A549 (cell line): Measurements from ENCODE around the gene HMMR. TPM values are rescaled to one million over a fixed set of nuclear protein-coding genes. Genes with fewer than 3 reads are reported as not detected.

ENCODE experiments used
- BHLHE40 ChIP-seq: IDR thresholded peaks from 2 replicates; pipeline ENCODE4 v1.6.1; 2012; ENCODE audit warnings: low read depth, low read length, inconsistent platforms
- CBX2 ChIP-seq: fragments of 200-600 bp; sonication (generic); IDR thresholded peaks from 2 replicates; pipeline ENCODE4 v1.6.1; 2016; ENCODE audit warnings: low read depth, mild to moderate bottlenecking, borderline replicate concordance
- CEBPB ChIP-seq, 2 experiments: fragments of >200 bp in 1 of 2; sonication (Bioruptor Twin) in 1 of 2; formaldehyde crosslinking in 1 of 2; IDR thresholded peaks; 2 replicates each; pipeline ENCODE4 v1.6.1; 2012 to 2016
- CHD2 ChIP-seq: fragments of 150-350 bp; IDR thresholded peaks from 2 replicates; pipeline ENCODE4 v1.6.1; 2014; ENCODE audit warnings: low read length; ENCODE audit not compliant: partially characterized antibody
- CHD4 ChIP-seq: fragments of 200-600 bp; sonication (generic); IDR thresholded peaks from 2 replicates; pipeline ENCODE4 v1.6.1; 2016; ENCODE audit warnings: antibody characterized with exemption, mild to moderate bottlenecking, borderline replicate concordance
- EHMT2 ChIP-seq: fragments of 200-600 bp; sonication (generic); IDR thresholded peaks from 2 replicates; pipeline ENCODE4 v1.6.1; 2016; ENCODE audit warnings: antibody characterized with exemption, low read depth, mild to moderate bottlenecking, moderate library complexity
- ELK1 ChIP-seq: fragments of 150-350 bp; IDR thresholded peaks from 2 replicates; pipeline ENCODE4 v1.6.1; 2014; ENCODE audit warnings: low read depth, mild to moderate bottlenecking, low read length
- EP300 ChIP-seq, 2 experiments: fragments of >200 bp; sonication (Bioruptor Twin); formaldehyde crosslinking; IDR thresholded peaks; 2 replicates in 1 of 2; 3 replicates in 1 of 2; pipeline ENCODE4 v1.6.1; 2016 to 2017
- ESRRA ChIP-seq: fragments of 150-350 bp; IDR thresholded peaks from 2 replicates; pipeline ENCODE4 v1.6.1; 2014; ENCODE audit warnings: mild to moderate bottlenecking, low read length, borderline replicate concordance
- FOSB ChIP-seq: fragments of 250-450 bp; sonication (Bioruptor Pico); IDR thresholded peaks from 2 replicates; pipeline ENCODE4 v1.5.0; 2020; ENCODE audit warnings: mild to moderate bottlenecking, moderate library complexity
- FOSL2 ChIP-seq, 2 experiments: fragments of 450-650 bp in 1 of 2; fragments of >200 bp in 1 of 2; sonication (Bioruptor Twin) in 1 of 2; formaldehyde crosslinking; IDR thresholded peaks; 2 replicates each; pipeline versions ENCODE4 v1.5.0 to v1.6.1; 2016 to 2020; ENCODE audit warnings: mild to moderate bottlenecking in 1 of 2, moderate library complexity in 1 of 2
- HES2 ChIP-seq: fragments of >200 bp; sonication (Bioruptor Twin); formaldehyde crosslinking; IDR thresholded peaks from 2 replicates; pipeline ENCODE4 v1.6.1; 2016
- HMGXB4 ChIP-seq: fragments of 250-450 bp; sonication (Bioruptor Pico); IDR thresholded peaks from 2 replicates; pipeline ENCODE4 v1.5.0; 2021; ENCODE audit warnings: mild to moderate bottlenecking, moderate library complexity, borderline replicate concordance
- HOXA7 ChIP-seq: fragments of 250-450 bp; sonication (Bioruptor Pico); IDR thresholded peaks from 2 replicates; pipeline ENCODE4 v1.5.0; 2020; ENCODE audit warnings: mild to moderate bottlenecking, moderate library complexity
- HOXB13 ChIP-seq: fragments of 250-450 bp; sonication (Bioruptor Pico); IDR thresholded peaks from 2 replicates; pipeline ENCODE4 v1.5.0; 2020; ENCODE audit warnings: low read depth, mild to moderate bottlenecking, moderate library complexity
- JUN ChIP-seq, 2 experiments: fragments of >200 bp; sonication (Bioruptor Twin); formaldehyde crosslinking; IDR thresholded peaks; 2 replicates in 1 of 2; 3 replicates in 1 of 2; pipeline ENCODE4 v1.6.1; 2016 to 2017
- JUNB ChIP-seq: fragments of >200 bp; sonication (Bioruptor Twin); formaldehyde crosslinking; IDR thresholded peaks from 2 replicates; pipeline ENCODE4 v1.6.1; 2016
- KDM1A ChIP-seq: fragments of 200-600 bp; sonication (generic); IDR thresholded peaks from 2 replicates; pipeline ENCODE4 v1.6.1; 2016; ENCODE audit warnings: low read depth, mild to moderate bottlenecking
- KDM5A ChIP-seq: fragments of 200-600 bp; sonication (generic); IDR thresholded peaks from 2 replicates; pipeline ENCODE4 v1.6.1; 2016; ENCODE audit warnings: antibody characterized with exemption, mild to moderate bottlenecking
- MAX ChIP-seq: IDR thresholded peaks from 2 replicates; pipeline ENCODE4 v1.6.1; 2012
- MYC ChIP-seq: IDR thresholded peaks from 2 replicates; pipeline ENCODE4 v1.6.1; 2012; ENCODE audit warnings: mild to moderate bottlenecking, inconsistent platforms, low read length, improper control_type of control experiment, borderline replicate concordance
- NFE2L2 ChIP-seq: fragments of 150-350 bp; conservative IDR thresholded peaks from 2 replicates; pipeline ENCODE4 v1.6.1; 2014; ENCODE audit warnings: low read length
- POLR2A ChIP-seq: IDR thresholded peaks from 2 replicates; pipeline ENCODE4 v1.6.1; 2012; ENCODE audit warnings: mild to moderate bottlenecking, low read length
- RAD21 ChIP-seq, 2 experiments: fragments of >200 bp in 1 of 2; sonication (Bioruptor Twin) in 1 of 2; formaldehyde crosslinking in 1 of 2; IDR thresholded peaks in 1 of 2; conservative IDR thresholded peaks in 1 of 2; 2 replicates in 1 of 2; 3 replicates in 1 of 2; pipeline ENCODE4 v1.6.1; 2012 to 2018; ENCODE audit warnings: inconsistent platforms in 1 of 2
- RARB ChIP-seq: fragments of 250-450 bp; sonication (Bioruptor Pico); IDR thresholded peaks from 2 replicates; pipeline ENCODE4 v1.8.0; 2021; ENCODE audit warnings: mild to moderate bottlenecking, moderate library complexity
- RCOR1 ChIP-seq: fragments of 150-350 bp; IDR thresholded peaks from 2 replicates; pipeline ENCODE4 v1.6.1; 2014; ENCODE audit warnings: antibody characterized with exemption, low read length, low read depth
- RFX5 ChIP-seq: fragments of 450-650 bp; IDR thresholded peaks from 2 replicates; pipeline ENCODE4 v1.7.1; 2014; ENCODE audit warnings: antibody characterized with exemption, mild to moderate bottlenecking, moderate library complexity
- SREBF2 ChIP-seq: fragments of 450-650 bp; IDR thresholded peaks from 2 replicates; pipeline ENCODE4 v1.6.1; 2014; ENCODE audit warnings: mild to moderate bottlenecking, moderate library complexity
- ZNF302 ChIP-seq: fragments of 250-450 bp; sonication (Bioruptor Pico); IDR thresholded peaks from 2 replicates; pipeline ENCODE4 v1.9.0; 2021; ENCODE audit warnings: inconsistent platforms, mild to moderate bottlenecking, moderate library complexity
- polyA plus RNA-seq, 4 experiments: library from polyadenylated mRNA; depleted of rRNA in 3 of 4; stranded (reverse); fragments of >200 nt; fragmentation: RNase III in 1 of 4; extraction: RNeasy Plus Mini Kit Qiagen cat#74134 plus additional on column Dnase treatment in 1 of 4; gene quantifications; 2 replicates in 3 of 4; 3 replicates in 1 of 4; pipeline ENCODE4 v1.2.3, GENCODE V29; 2011 to 2017

Gene HMMR
- polyA plus RNA-seq, 2 of the 4 experiments (the other 2 are of a cell fraction), result 34.0 to 66.0 TPM

GRCh38 chr5:163437309-163438182 is 22.9 kb upstream of the HMMR start, which contains the start of gene CCNG1 (continued):
- TF ChIP-seq HMGXB4 (CRISPR knock-in tag), result no peak
- no peak for TF ChIP-seq EHMT2
- TF ChIP-seq BHLHE40, result no peak
- TF ChIP-seq NFE2L2, result no peak
- TF ChIP-seq SREBF2, result no peak
- no peak for TF ChIP-seq ESRRA
- no peak for TF ChIP-seq HOXB13 (CRISPR knock-in tag)
- peak; percentile 88 for TF ChIP-seq POLR2A
- no peak for TF ChIP-seq HOXA7 (CRISPR knock-in tag)
- TF ChIP-seq RCOR1, result no peak
- TF ChIP-seq ELK1, result no peak
- TF ChIP-seq EP300 (IDR thresholded peaks at IDR 0.05), result no peak
- TF ChIP-seq FOSL2 (IDR thresholded peaks at IDR 0.05), result no peak
- no peak for TF ChIP-seq FOSL2 (CRISPR knock-in tag; IDR thresholded peaks at IDR 0.05)
- no peak for TF ChIP-seq CHD4
- TF ChIP-seq RFX5, result no peak
- TF ChIP-seq ZNF302 (CRISPR knock-in tag), result no peak
- TF ChIP-seq JUN (IDR thresholded peaks at IDR 0.05), result peak in 1 of 2 experiments; percentile 85; a peak in 4 of 5 replicates
- no peak for TF ChIP-seq HES2
- no peak for TF ChIP-seq RARB
- TF ChIP-seq RAD21 (conservative IDR thresholded peaks at IDR 0.05 in 1 of 2, IDR thresholded peaks at IDR 0.05 in 1 of 2), result no peak
- TF ChIP-seq MAX, result peak; percentile 48; the same call in 1 of the 2 replicates
- TF ChIP-seq KDM1A, result no peak
- no peak for TF ChIP-seq FOSB (CRISPR knock-in tag)
- peak in 1 of 2 experiments; percentile 15; a peak in 1 of 4 replicates for TF ChIP-seq CEBPB (IDR thresholded peaks at IDR 0.05)
- no peak for TF ChIP-seq MYC
- TF ChIP-seq JUNB, result no peak
- peak; percentile 93 for TF ChIP-seq CHD2
- TF ChIP-seq CBX2, result no peak
- TF ChIP-seq KDM5A, result no peak
